Measurements from ENCODE around the gene PPIL6.

- TF ChIP-seq EZH2 (IDR thresholded peaks at IDR 0.05; ENCODE audit: insufficient read depth, poor library complexity, severe bottlenecking) (no peak), EZH2phosphoT487 (IDR thresholded peaks at IDR 0.05; ENCODE audit: insufficient read depth, low read depth) (no peak)
Observed at GRCh38 chr6:109421184-109421583, 19.2 kb downstream of the PPIL6 start.
